ENCODE measurements around the gene CFAP221.

Gene CFAP221

GRCh38 chr2:119645173-119645855 is 101.1 kb downstream of the CFAP221 start:
- DNase-seq (ENCODE audit: low read depth in 2 of 2), result no peak

- no peak for DNase-seq (ENCODE audit: low read depth in 2 of 2)
These were observed 101.9 kb downstream of the CFAP221 start for GRCh38 chr2:119646149-119646548.

GRCh38 chr2:119647440-119648169 is 103.4 kb downstream of the CFAP221 start:
- DNase-seq (ENCODE audit: low read depth in 2 of 2), result no peak

GRCh38 chr2:119649364-119649917 is 105.2 kb downstream of the CFAP221 start:
- DNase-seq (ENCODE audit: low read depth in 2 of 2), result no peak

- DNase-seq (ENCODE audit: low read depth in 2 of 2), result no peak
These were observed 106.0 kb downstream of the CFAP221 start for GRCh38 chr2:119650206-119650605.

GRCh38 chr2:119650846-119651370 is 106.7 kb downstream of the CFAP221 start:
- no peak for DNase-seq (ENCODE audit: low read depth in 2 of 2)

GRCh38 chr2:119657466-119658145 is 113.4 kb downstream of the CFAP221 start:
- DNase-seq (ENCODE audit: low read depth in 2 of 2), result no peak

GRCh38 chr2:119659601-119660342 is 115.5 kb downstream of the CFAP221 start:
- no peak for DNase-seq (ENCODE audit: low read depth in 2 of 2)

- DNase-seq (ENCODE audit: low read depth in 2 of 2), result no peak
These were observed 116.1 kb downstream of the CFAP221 start for GRCh38 chr2:119660343-119660658.

GRCh38 chr2:119662297-119662696 is 118.0 kb downstream of the CFAP221 start:
- no peak for DNase-seq (ENCODE audit: low read depth in 2 of 2)

- DNase-seq (ENCODE audit: low read depth in 2 of 2), result no peak
These were observed 124.3 kb downstream of the CFAP221 start for GRCh38 chr2:119668546-119668945.

GRCh38 chr2:119671016-119671415 is 126.8 kb downstream of the CFAP221 start:
- DNase-seq (ENCODE audit: low read depth in 2 of 2), result no peak

- DNase-seq (ENCODE audit: low read depth in 2 of 2), result no peak
These were observed 127.5 kb downstream of the CFAP221 start for GRCh38 chr2:119671752-119672151.

- no peak for DNase-seq (ENCODE audit: low read depth in 2 of 2)
These were observed 128.1 kb downstream of the CFAP221 start for GRCh38 chr2:119672161-119672862.

GRCh38 chr2:119673796-119674195 is 129.5 kb downstream of the CFAP221 start:
- no peak for DNase-seq (ENCODE audit: low read depth in 2 of 2)

GRCh38 chr2:119674711-119675500 is 130.7 kb downstream of the CFAP221 start:
- no peak for DNase-seq (ENCODE audit: low read depth in 2 of 2)

GRCh38 chr2:119678021-119678656 is 133.9 kb downstream of the CFAP221 start:
- no peak for DNase-seq (ENCODE audit: low read depth in 2 of 2)

- no peak for DNase-seq (ENCODE audit: low read depth in 2 of 2)
These were observed 135.2 kb downstream of the CFAP221 start for GRCh38 chr2:119679526-119679837.

- no peak for DNase-seq (ENCODE audit: low read depth in 2 of 2)
These were observed 135.6 kb downstream of the CFAP221 start for GRCh38 chr2:119679846-119680245.

All from stimulated activated CD8-positive, alpha-beta memory T cell treated with anti-CD3 and anti-CD28 coated beads, Interleukin-7, amount 100 ng/mL, for 1 hour (primary cell).